Vagina (tissue), 2 donors: ENCODE results near the gene P2RX5.

Source experiments
- POLR2A ChIP-seq, 2 donors: fragments of 450-650 bp; IDR thresholded peaks; one replicate each; pipeline ENCODE4 v1.6.1; 2017; ENCODE audit warnings: antibody characterized with exemption in 2 of 2, mild to moderate bottlenecking in 2 of 2, moderate library complexity in 2 of 2
- POLR2AphosphoS5 ChIP-seq, 2 donors: sonication (generic); formaldehyde crosslinking; IDR thresholded peaks; one replicate each; pipeline ENCODE4 v1.9.0; 2017; ENCODE audit warnings: antibody characterized with exemption in 2 of 2, mild to moderate bottlenecking in 2 of 2, low read depth in 1 of 2; ENCODE audit not compliant: insufficient read depth in 1 of 2
- TF ChIP-seq, protein P1 (sequence below), 3 experiments: fragments of 450-650 bp in 2 of 3; fragments of 200-600 bp in 1 of 3; sonication (generic) in 1 of 3; IDR thresholded peaks; one replicate each; pipeline ENCODE4 v1.5.1; 2017 to 2019; ENCODE audit warnings: antibody characterized with exemption in 3 of 3, mild to moderate bottlenecking in 2 of 3, moderate library complexity in 2 of 3

- TF ChIP-seq, protein P1, sequence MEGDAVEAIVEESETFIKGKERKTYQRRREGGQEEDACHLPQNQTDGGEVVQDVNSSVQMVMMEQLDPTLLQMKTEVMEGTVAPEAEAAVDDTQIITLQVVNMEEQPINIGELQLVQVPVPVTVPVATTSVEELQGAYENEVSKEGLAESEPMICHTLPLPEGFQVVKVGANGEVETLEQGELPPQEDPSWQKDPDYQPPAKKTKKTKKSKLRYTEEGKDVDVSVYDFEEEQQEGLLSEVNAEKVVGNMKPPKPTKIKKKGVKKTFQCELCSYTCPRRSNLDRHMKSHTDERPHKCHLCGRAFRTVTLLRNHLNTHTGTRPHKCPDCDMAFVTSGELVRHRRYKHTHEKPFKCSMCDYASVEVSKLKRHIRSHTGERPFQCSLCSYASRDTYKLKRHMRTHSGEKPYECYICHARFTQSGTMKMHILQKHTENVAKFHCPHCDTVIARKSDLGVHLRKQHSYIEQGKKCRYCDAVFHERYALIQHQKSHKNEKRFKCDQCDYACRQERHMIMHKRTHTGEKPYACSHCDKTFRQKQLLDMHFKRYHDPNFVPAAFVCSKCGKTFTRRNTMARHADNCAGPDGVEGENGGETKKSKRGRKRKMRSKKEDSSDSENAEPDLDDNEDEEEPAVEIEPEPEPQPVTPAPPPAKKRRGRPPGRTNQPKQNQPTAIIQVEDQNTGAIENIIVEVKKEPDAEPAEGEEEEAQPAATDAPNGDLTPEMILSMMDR (IDR thresholded peaks at IDR 0.05) = peak in 1 of 3 experiments; percentile 36
- TF ChIP-seq POLR2A (IDR thresholded peaks at IDR 0.05) (no peak), POLR2AphosphoS5 (IDR thresholded peaks at IDR 0.05; ENCODE audit: insufficient read depth in 1 of 2, low read depth in 1 of 2) (peak; percentile 53 to 80)
Observed at GRCh38 chr17:3659541-3660111, 36.3 kb downstream of the P2RX5 start.
